Kidney (tissue), 14 donors: ENCODE data around the gene FBXL7. TPM values are rescaled to one million over a fixed set of nuclear protein-coding genes. Genes with fewer than 3 reads are reported as not detected.

Experiments
- DNase-seq, 5 donors: peaks; one replicate each; pipeline ENCODE4 v3.0.0-alpha.2; 2013 to 2020
- FAIRE-seq: peaks from 2 replicates; lab custom pipeline; 2012; peaks lifted over from hg19 to GRCh38; lab: Jason Lieb, UNC
- H3K27ac ChIP-seq, 2 donors: one replicate each; pipeline ENCODE4 v1.7.0; 2013; ENCODE audit warnings: low read depth in 2 of 2, low read length in 2 of 2, inconsistent platforms in 1 of 2
- H3K27me3 ChIP-seq: one replicate; pipeline ENCODE4 v1.7.1; 2013; ENCODE audit warnings: low read length, inconsistent platforms; ENCODE audit not compliant: control insufficient read depth, insufficient read depth
- H3K36me3 ChIP-seq, 3 donors: one replicate each; pipeline versions ENCODE4 v1.7.0 to v1.7.1; 2013; ENCODE audit warnings: low read length in 3 of 3, control low read depth in 1 of 3, inconsistent platforms in 1 of 3; ENCODE audit not compliant: insufficient read depth in 3 of 3, control insufficient read depth in 2 of 3
- H3K4me1 ChIP-seq, 3 donors: one replicate each; pipeline versions ENCODE4 v1.7.0 to v1.7.1; 2013; ENCODE audit warnings: low read length in 3 of 3, inconsistent platforms in 1 of 3, low read depth in 1 of 3; ENCODE audit not compliant: control insufficient read depth in 2 of 3, insufficient read depth in 2 of 3
- H3K4me3 ChIP-seq, 3 donors: one replicate each; pipeline versions ENCODE4 v1.7.0 to v1.8.1; 2013; ENCODE audit warnings: low read length in 3 of 3, control low read depth in 1 of 3, inconsistent platforms in 1 of 3
- H3K9ac ChIP-seq, 3 donors: one replicate each; pipeline versions ENCODE4 v1.7.0 to v1.7.1; 2013; ENCODE audit warnings: low read length in 3 of 3, control low read depth in 1 of 3, inconsistent platforms in 1 of 3
- H3K9me3 ChIP-seq, 3 donors: one replicate each; pipeline versions ENCODE4 v1.7.0 to v1.7.1; 2013; ENCODE audit warnings: low read length in 3 of 3, control low read depth in 1 of 3, inconsistent platforms in 1 of 3; ENCODE audit not compliant: control insufficient read depth in 2 of 3, insufficient read depth in 1 of 3
- intact Hi-C: fragments of 100-400 bp; cut with DNase I; formaldehyde crosslinking; loops from one replicate; pipeline ENCODE4 v1.11.1; 2022
- polyA plus RNA-seq: library from polyadenylated mRNA; stranded (reverse); fragments of 350-450 nt; fragmentation: Illumina TruSeq; extraction: RNeasy Lipid Tissue Mini Kit (QIAGEN cat#74804); gene quantifications from one replicate; pipeline ENCODE4 v1.2.3, GENCODE V29; 2014; ENCODE audit warnings: low read depth, low replicate concordance; ENCODE audit not compliant: insufficient read depth
- total RNA-seq: library from RNA; stranded (reverse); fragmentation: NEBNext Ultra II Directional; extraction: Animal tissue kit (Norgen Biotek cat#: 25700); gene quantifications from one replicate; pipeline ENCODE4 v1.2.1, GENCODE V29; 2021
- TF ChIP-seq, protein P1 (sequence below): IDR thresholded peaks from 3 replicates; pipeline ENCODE4 v1.5.1; 2012; ENCODE audit warnings: mild to moderate bottlenecking, moderate library complexity, borderline replicate concordance; ENCODE audit not compliant: insufficient read depth; ENCODE audit errors: extremely low read depth
- donor health status: control.
- donor health status: control.
- donor health status: control.
- donor health status: control.
- donor health status: control.
- donor health status: DM: yes; HTN: yes; CAD: no.
- donor health status: Normal renal cell carcinoma (clear cell type).

The FBXL7 gene
- total and polyA plus RNA-seq, 2 donors from 2014 or later, result 3.9 to 6.1 TPM

GRCh38 chr5:15734058-15734457 is 234.1 kb downstream of the FBXL7 start:
- intact Hi-C loops, result no loop called here
- Histone ChIP-seq H3K36me3 (no peaks in the 10 kb centered on the region), H3K27ac (no peak overlapping the region), H3K27me3 (no peaks in the 10 kb centered on the region), H3K9ac (no peak overlapping the region), H3K4me1 (no peaks in the 10 kb centered on the region), H3K4me3 (no peak overlapping the region), H3K9me3 (no peaks in the 10 kb centered on the region)
- TF ChIP-seq, protein P1, sequence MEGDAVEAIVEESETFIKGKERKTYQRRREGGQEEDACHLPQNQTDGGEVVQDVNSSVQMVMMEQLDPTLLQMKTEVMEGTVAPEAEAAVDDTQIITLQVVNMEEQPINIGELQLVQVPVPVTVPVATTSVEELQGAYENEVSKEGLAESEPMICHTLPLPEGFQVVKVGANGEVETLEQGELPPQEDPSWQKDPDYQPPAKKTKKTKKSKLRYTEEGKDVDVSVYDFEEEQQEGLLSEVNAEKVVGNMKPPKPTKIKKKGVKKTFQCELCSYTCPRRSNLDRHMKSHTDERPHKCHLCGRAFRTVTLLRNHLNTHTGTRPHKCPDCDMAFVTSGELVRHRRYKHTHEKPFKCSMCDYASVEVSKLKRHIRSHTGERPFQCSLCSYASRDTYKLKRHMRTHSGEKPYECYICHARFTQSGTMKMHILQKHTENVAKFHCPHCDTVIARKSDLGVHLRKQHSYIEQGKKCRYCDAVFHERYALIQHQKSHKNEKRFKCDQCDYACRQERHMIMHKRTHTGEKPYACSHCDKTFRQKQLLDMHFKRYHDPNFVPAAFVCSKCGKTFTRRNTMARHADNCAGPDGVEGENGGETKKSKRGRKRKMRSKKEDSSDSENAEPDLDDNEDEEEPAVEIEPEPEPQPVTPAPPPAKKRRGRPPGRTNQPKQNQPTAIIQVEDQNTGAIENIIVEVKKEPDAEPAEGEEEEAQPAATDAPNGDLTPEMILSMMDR, result no peak
- no peak for DNase-seq
- FAIRE-seq, result no peak

- DNase-seq (no peak), FAIRE-seq (no peak)
- Histone ChIP-seq H3K36me3 (no peaks in the 10 kb centered on the region), H3K4me3 (no peak overlapping the region), H3K9ac (no peak overlapping the region), H3K9me3 (no peaks in the 10 kb centered on the region), H3K4me1 (no peaks in the 10 kb centered on the region), H3K27ac (no peak overlapping the region), H3K27me3 (no peaks in the 10 kb centered on the region)
- intact Hi-C loops, result no loop called here
- TF ChIP-seq, protein P1, result no peak
Measured at GRCh38 chr5:15737036-15737821, 237.2 kb downstream of the FBXL7 start.

- H3K27ac ChIP-seq, result no peak overlapping the region
- intact Hi-C loops, result no loop called here
- H3K4me3 ChIP-seq, result no peak overlapping the region
- no peaks in the 10 kb centered on the region for H3K9me3 ChIP-seq
- DNase-seq (no peak), FAIRE-seq (no peak)
- TF ChIP-seq, protein P1, result no peak
- H3K36me3 ChIP-seq, result no peaks in the 10 kb centered on the region
- no peaks in the 10 kb centered on the region for H3K27me3 ChIP-seq
- no peak overlapping the region for H3K9ac ChIP-seq
- H3K4me1 ChIP-seq, result no peaks in the 10 kb centered on the region
Measured at GRCh38 chr5:15737871-15738664, 238.1 kb downstream of the FBXL7 start.
